Body of pancreas (tissue), 4 donors: Measurements from ENCODE around the gene TBX2.
"Not testable (repeated sequence)": the region's sequence is repeated elsewhere in the genome, so short reads cannot be mapped to it uniquely, and the experiment has no call there.

ENCODE experiments used
- POLR2A ChIP-seq, 3 donors: fragments of 450-650 bp; IDR thresholded peaks; one replicate each; pipeline ENCODE4 v1.6.1; 2016; ENCODE audit warnings: antibody characterized with exemption in 3 of 3, mild to moderate bottlenecking in 2 of 3
- TF ChIP-seq, protein P1 (sequence below), 7 experiments: fragments of 450-650 bp in 4 of 7; fragments of 200-600 bp in 3 of 7; sonication (generic) in 3 of 7; IDR thresholded peaks; one replicate each; pipeline ENCODE4 v1.5.1; 2016 to 2019; ENCODE audit warnings: antibody characterized with exemption in 7 of 7

DNA sequence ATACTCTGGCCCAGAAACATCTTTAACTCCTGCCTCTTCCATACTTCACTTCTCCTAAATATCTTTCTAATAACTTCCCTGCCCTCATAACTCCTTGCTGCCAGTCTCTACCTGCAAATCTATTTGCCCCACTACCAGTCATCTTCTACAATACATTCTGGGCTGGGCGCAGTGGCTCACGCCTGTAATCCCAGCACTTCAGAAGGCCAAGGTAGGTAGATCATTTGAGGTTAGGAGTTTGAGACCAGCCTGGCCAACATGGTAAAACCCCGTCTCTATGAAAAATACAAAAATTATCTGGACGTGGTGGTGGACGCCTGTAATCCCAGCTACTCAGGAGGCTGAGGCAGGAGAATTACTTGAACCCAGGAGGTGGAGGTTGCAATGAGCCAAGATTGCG lies 41.9 kb downstream of the TBX2 start:
- TF ChIP-seq, protein P1, sequence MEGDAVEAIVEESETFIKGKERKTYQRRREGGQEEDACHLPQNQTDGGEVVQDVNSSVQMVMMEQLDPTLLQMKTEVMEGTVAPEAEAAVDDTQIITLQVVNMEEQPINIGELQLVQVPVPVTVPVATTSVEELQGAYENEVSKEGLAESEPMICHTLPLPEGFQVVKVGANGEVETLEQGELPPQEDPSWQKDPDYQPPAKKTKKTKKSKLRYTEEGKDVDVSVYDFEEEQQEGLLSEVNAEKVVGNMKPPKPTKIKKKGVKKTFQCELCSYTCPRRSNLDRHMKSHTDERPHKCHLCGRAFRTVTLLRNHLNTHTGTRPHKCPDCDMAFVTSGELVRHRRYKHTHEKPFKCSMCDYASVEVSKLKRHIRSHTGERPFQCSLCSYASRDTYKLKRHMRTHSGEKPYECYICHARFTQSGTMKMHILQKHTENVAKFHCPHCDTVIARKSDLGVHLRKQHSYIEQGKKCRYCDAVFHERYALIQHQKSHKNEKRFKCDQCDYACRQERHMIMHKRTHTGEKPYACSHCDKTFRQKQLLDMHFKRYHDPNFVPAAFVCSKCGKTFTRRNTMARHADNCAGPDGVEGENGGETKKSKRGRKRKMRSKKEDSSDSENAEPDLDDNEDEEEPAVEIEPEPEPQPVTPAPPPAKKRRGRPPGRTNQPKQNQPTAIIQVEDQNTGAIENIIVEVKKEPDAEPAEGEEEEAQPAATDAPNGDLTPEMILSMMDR (IDR thresholded peaks at IDR 0.05) = not testable (repeated sequence)
- not testable (repeated sequence) for TF ChIP-seq POLR2A (IDR thresholded peaks at IDR 0.05)
